ENCODE data around the gene FBXO21. TPM values are rescaled to one million over a fixed set of nuclear protein-coding genes. Genes with fewer than 3 reads are reported as not detected.
"Not testable (repeated sequence)": the region's sequence is repeated elsewhere in the genome, so short reads cannot be mapped to it uniquely, and the experiment has no call there.

Gene FBXO21
- polyA plus RNA-seq, 1 donor (not counting 4 experiments of a cell fraction or from before 2014, with no cell fraction given): 21.9 TPM

GRCh38 chr12:117096501-117097042 lies 93.7 kb downstream of the FBXO21 start:
- DNase-seq (ENCODE audit: low read depth, low spot score) (no peak), FAIRE-seq (no peak)
- no peaks in the 10 kb centered on the region for H3K9me3 ChIP-seq (ENCODE audit: control insufficient read depth, low read depth, low read length)
- no peak overlapping the region for H3K4me2 ChIP-seq (ENCODE audit: control insufficient read depth, extremely low read depth, insufficient read depth, low read depth, low read length)
- H2AFZ ChIP-seq (ENCODE audit: control insufficient read depth, low read length): no peak overlapping the region
- dilution Hi-C loops (cut with MboI; ENCODE audit: extremely low pct_ligation_motif_present, low sequenced_read_pairs): no loop called here
- no peak overlapping the region for H3K9ac ChIP-seq (ENCODE audit: control insufficient read depth, extremely low read depth, insufficient read depth, low read length)
- TF ChIP-seq CTCF (optimal IDR thresholded peaks at IDR 0.05 in 1 of 3, IDR thresholded peaks at IDR 0.05 in 1 of 3, conservative IDR thresholded peaks at IDR 0.05 in 1 of 3; ENCODE audit: extremely low read depth in 1 of 3, insufficient read depth in 2 of 3, low read length in 3 of 3) (no peak), EZH2 (IDR thresholded peaks at IDR 0.05; ENCODE audit: low read length) (no peak)
- no peaks in the 10 kb centered on the region for H3K4me1 ChIP-seq (ENCODE audit: control insufficient read depth, extremely low read depth, insufficient read depth, low read length)
- no peak overlapping the region for H3K27ac ChIP-seq (ENCODE audit: control insufficient read depth, insufficient read depth, low read length)
- peaks cover 54% of the 10 kb centered on the region for H3K27me3 ChIP-seq (ENCODE audit: control insufficient read depth, extremely low read depth, insufficient read depth, low read length)
- H3K9me1 ChIP-seq (ENCODE audit: control insufficient read depth, extremely low read depth, insufficient read depth, low read length): no peaks in the 10 kb centered on the region
- H3K36me3 ChIP-seq (ENCODE audit: control insufficient read depth in 2 of 2, extremely low read depth in 1 of 2, insufficient read depth in 2 of 2, low read length in 2 of 2): no peaks in the 10 kb centered on the region
- no peak overlapping the region for H3K4me3 ChIP-seq (ENCODE audit: control insufficient read depth in 2 of 3, extremely low read depth in 1 of 3, insufficient read depth in 2 of 3, low read depth in 1 of 3, low read length in 3 of 3)
- no peaks in the 10 kb centered on the region for H3K79me2 ChIP-seq (ENCODE audit: control insufficient read depth, insufficient read depth, low read length)
- no peaks in the 10 kb centered on the region for H4K20me1 ChIP-seq (ENCODE audit: control insufficient read depth, extremely low read depth, insufficient read depth, low read length)

- H3K27ac ChIP-seq (ENCODE audit: control insufficient read depth, insufficient read depth, low read length); H3K79me2 ChIP-seq (ENCODE audit: control insufficient read depth, insufficient read depth, low read length); dilution Hi-C loops (cut with MboI; ENCODE audit: extremely low pct_ligation_motif_present, low sequenced_read_pairs); FAIRE-seq; H3K9ac ChIP-seq (ENCODE audit: control insufficient read depth, extremely low read depth, insufficient read depth, low read length); H3K9me3 ChIP-seq (ENCODE audit: control insufficient read depth, low read depth, low read length); H4K20me1 ChIP-seq (ENCODE audit: control insufficient read depth, extremely low read depth, insufficient read depth, low read length); H3K4me3 ChIP-seq (ENCODE audit: control insufficient read depth in 2 of 3, extremely low read depth in 1 of 3, insufficient read depth in 2 of 3, low read depth in 1 of 3, low read length in 3 of 3); H2AFZ ChIP-seq (ENCODE audit: control insufficient read depth, low read length); H3K4me1 ChIP-seq (ENCODE audit: control insufficient read depth, extremely low read depth, insufficient read depth, low read length); H3K9me1 ChIP-seq (ENCODE audit: control insufficient read depth, extremely low read depth, insufficient read depth, low read length); DNase-seq (ENCODE audit: low read depth, low spot score); H3K36me3 ChIP-seq (ENCODE audit: control insufficient read depth in 2 of 2, extremely low read depth in 1 of 2, insufficient read depth in 2 of 2, low read length in 2 of 2); H3K4me2 ChIP-seq (ENCODE audit: control insufficient read depth, extremely low read depth, insufficient read depth, low read depth, low read length): not testable (repeated sequence)
- peaks cover 41% of the 10 kb centered on the region for H3K27me3 ChIP-seq (ENCODE audit: control insufficient read depth, extremely low read depth, insufficient read depth, low read length)
These were observed 95.1 kb downstream of the FBXO21 start for GRCh38 chr12:117095191-117095590.
